GM21390 (cell line): Measurements from ENCODE around the gene SLC25A42.
"Not testable (repeated sequence)": the region's sequence is repeated elsewhere in the genome, so short reads cannot be mapped to it uniquely, and the experiment has no call there.

ENCODE experiments used
- ATAC-seq: cut with Tn5 transposase; IDR thresholded peaks from one replicate; pipeline ENCODE4 v1.9.1; 2021; ENCODE audit not compliant: unreplicated experiment

The SLC25A42 gene, protein sequence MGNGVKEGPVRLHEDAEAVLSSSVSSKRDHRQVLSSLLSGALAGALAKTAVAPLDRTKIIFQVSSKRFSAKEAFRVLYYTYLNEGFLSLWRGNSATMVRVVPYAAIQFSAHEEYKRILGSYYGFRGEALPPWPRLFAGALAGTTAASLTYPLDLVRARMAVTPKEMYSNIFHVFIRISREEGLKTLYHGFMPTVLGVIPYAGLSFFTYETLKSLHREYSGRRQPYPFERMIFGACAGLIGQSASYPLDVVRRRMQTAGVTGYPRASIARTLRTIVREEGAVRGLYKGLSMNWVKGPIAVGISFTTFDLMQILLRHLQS

GRCh38 chr19:19063183-19064097, at the start of gene SLC25A42:
Gene SLC25A42, plus strand, starts transcription at chr19:19063994. Its CDS starts 32,131 bp downstream, at chr19:19096125.
- ATAC-seq: peak; percentile 92

DNA sequence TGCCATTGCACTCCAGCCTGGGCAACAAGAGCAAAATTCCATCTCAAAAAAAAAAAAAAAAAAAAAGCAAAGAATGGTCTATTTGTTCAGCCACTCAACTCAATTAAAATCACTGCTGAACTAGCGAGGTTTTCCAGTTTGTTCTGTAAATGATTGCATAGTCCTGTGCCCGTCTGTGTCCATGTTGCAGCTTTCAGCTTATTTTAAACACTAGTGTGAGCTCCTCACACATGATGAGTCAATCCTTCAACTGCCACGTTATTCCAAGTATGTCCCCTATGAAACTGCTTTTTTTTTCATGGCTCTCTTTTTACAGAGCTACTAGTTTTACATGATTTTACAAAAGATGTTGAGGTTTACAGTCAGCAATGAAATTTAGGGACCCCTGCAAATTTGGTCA, 42.7 kb upstream of the SLC25A42 start:
- no peak for ATAC-seq

DNA sequence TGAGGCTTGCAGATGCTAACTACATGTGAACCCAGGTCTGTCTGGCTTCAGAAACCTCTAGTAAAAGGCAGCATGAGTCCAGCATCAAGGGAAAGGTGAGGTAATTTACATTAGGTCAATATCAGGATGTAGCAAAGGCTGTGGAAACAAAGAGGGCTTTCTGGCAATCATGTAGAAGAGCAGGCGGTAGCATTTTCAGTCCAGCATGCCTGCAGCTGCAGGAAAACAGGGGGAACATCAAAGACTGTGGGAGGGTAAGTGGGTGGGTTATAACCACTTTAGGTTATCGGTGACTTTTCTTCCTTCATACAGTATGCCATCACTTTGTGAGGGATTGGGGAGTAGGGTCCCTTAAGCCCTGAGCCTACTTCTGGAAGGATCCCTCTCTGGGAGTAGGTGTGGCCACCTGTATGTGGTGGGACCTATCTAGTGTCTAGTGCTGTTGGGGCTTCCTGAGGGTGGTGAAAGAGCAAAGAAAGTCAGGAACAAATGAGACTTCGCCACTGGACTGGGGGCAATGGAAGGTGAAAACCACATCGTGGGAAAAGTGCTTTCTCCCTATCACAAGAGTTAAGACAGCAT, 41.3 kb upstream of the SLC25A42 start:
- no peak for ATAC-seq

- not testable (repeated sequence) for ATAC-seq
Observed at GRCh38 chr19:19023376-19023775, 40.4 kb upstream of the SLC25A42 start.

GRCh38 chr19:19025861-19026260, 37.9 kb upstream of the SLC25A42 start:
- no peak for ATAC-seq

GRCh38 chr19:19026299-19026971, 37.4 kb upstream of the SLC25A42 start:
- no peak for ATAC-seq

DNA sequence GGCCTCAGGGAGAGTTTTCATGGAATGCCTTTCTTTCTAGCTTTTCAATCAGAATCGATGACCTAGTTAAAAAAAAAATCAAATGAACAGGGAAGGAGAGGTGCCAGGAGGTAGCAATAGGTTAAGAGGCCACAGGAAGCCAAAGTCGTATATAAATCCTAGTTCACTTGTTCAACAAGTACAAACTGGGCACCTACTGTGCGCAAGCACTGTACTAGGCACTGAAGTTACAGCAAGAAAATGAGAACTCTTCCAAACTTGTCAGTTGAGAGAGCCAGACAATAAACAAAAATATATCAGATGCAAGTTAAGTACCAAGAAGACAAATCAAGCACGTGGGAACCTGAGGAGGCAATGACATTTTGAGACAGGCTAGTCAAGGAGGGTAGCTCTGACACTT, 36.6 kb upstream of the SLC25A42 start:
- no peak for ATAC-seq

DNA sequence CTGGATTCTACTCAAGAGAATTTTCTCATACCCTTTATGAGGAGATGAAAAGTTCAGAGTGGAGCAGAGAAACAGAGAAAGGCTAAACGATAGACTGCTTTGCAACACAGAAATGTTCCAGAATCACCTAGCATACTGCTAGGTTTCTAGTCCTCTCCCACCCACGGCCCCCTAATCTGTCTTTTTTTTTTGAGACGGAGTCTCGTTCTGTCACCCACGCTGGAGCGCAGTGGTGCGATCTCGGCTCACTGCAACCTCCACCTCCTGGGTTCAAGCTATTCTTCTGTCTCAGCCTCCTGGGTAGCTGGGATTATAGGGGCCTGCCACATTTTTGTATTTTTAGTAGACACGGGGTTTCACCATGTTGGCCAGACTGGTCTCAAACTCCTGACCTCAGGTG, 35.3 kb upstream of the SLC25A42 start:
- ATAC-seq: no peak

GRCh38 chr19:19031891-19032290, 31.9 kb upstream of the SLC25A42 start:
- ATAC-seq: no peak

DNA sequence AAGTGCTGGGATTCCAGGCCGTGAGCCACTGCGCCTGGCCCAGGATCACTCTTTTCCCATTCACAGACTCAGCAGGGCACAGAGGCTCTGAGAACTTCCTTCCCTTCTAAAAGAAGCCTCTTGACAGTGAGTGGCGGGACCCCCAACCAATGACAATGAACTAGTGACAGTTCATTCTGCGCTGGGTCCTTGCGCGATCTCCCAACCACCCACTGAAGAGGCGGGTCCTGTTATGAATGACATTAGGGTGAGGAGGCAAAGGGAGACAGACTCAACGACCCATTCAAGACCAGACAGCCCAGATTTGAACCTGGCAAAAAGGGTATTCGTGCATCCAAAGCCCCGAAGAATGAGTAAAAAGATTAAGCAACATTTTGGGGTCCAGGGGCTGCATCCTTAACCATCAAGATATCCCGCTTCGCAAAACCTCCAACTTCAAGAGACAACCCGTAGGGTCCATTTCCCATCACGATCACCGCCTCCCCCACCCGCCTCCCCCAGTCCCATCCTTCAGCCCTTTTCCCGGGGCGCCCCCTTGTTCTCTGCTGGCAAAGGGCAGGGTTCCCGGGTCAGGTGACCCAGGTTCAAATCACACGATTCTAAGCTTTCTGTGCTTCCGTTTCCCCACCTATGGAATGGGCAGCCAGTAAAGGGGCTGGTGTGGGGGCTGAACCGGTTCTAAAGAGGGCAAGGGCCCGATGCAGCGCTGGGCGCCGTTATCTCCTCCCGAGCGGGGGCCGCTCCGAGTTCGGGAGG, 31.2 kb upstream of the SLC25A42 start:
- peak; percentile 48 for ATAC-seq

GRCh38 chr19:19033176-19033425, 30.7 kb upstream of the SLC25A42 start:
- ATAC-seq: peak; percentile 32

DNA sequence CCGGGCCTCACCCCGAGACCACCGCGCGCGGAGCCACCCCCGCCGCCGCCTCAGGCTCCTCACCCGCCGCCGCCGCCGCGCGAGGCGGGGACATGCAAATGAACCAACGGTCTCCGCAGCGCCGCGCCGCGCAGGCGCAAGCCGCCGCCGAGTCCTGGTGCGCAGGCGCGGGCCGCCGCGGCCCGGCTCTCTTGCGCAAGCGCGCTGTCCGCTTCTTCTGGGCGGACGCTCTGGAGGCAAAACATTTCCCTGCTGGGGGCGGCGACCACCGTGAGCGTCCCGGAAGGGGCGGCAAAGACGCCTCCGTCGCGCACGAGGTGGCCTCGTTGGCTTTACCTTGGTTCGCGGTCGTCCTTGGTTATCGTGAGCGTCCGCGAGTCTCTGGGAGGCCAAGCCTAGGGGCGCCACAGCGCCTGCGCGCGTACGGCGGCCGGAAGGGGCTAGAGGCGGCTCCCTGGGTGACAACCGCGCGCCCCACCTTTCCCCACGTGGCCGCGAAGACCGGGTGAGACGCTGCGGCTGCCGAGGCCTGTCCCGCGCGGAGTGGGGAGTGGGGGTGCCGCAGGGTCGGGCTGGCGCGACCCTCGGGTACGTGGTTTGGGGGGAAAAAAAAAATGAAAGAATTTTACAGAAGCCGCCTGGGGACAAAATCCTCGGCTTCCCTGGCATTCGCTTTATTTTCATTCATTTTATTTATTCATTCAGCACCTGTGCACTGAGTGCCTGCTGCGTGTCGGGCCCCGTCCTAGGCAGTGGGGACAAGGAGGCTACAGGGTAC, 30.2 kb upstream of the SLC25A42 start, which contains the start of the genes ARMC6 and SUGP2:
Gene ARMC6, plus strand, starts transcription at position 178 of the 778 bp plus-strand sequence. CDS start 607 bp downstream, outside the sequence.
Gene SUGP2, minus strand, starts transcription at position 92 of the 778 bp plus-strand sequence. CDS start 2,446 bp downstream, outside the sequence.
- peak; percentile 59 for ATAC-seq

DNA sequence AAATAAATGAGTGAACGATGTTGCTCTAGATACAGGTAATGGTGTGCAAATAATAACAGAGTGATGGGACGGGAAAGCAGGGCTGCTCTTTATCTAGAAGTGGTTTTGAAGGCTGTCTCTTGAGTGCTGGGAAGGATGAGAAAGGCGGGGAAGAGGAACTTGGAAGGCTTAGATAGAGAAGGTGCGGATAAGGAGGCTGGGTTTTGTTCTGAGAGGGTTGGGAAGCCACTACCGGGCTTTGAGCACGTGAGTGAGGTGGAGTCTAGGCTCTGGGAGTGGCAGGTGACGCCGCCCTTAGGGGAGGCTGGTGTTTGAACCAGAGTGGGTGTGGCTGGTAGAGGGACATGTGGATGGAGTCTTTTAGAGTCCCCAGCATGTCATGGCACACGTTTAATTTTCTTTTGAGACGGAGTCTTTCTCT, 29.6 kb upstream of the SLC25A42 start:
- peak; percentile 36 for ATAC-seq

DNA sequence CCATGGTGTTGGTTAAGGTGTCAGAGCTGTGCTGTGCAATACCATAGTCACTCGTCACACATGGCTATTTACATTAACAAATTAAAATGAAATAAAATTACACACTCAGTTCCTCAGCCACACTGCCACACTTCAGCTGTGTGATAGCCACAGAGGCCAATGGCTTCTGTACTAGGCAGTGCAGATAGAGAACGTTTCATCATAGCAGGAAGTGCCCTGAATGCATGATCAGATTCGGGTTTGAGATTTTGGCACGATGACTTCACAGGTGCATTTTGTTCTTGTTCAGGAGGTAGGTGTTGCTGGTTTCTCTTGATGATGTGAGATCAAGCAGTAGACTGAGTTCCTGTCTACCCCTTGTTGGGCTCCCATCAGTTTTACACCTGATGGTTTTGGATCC, 23.9 kb upstream of the SLC25A42 start:
- no peak for ATAC-seq

- no peak for ATAC-seq
Observed at GRCh38 chr19:19040417-19040816, 23.4 kb upstream of the SLC25A42 start.

DNA sequence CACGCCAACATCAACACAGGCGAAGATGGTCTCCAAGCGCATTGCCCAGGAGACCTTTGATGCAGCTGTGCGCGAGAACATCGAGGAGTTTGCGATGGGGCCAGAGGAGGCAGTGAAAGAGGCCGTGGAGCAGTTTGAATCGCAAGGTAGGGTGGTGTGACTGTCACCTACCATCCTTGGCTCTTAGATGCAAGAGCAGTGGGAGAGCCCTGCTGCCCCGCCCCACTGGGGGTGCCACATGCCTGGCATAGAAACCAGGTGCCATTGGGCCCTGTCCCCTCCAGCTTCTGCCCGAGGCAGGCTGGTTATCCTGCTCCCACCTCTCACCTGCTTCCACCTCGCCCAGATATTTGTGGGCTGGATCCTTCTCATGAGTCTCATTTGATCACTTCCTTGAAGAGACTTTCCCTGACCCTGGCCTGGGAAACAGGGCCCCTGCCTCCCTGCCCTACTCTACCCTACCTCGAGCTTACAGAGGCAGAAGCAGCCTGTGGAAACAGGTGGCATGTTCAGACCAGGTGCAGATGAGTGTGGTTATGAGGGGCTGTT, 21.0 kb upstream of the SLC25A42 start:
- no peak for ATAC-seq

- ATAC-seq: no peak
Observed at GRCh38 chr19:19043481-19043880, 20.3 kb upstream of the SLC25A42 start.

DNA sequence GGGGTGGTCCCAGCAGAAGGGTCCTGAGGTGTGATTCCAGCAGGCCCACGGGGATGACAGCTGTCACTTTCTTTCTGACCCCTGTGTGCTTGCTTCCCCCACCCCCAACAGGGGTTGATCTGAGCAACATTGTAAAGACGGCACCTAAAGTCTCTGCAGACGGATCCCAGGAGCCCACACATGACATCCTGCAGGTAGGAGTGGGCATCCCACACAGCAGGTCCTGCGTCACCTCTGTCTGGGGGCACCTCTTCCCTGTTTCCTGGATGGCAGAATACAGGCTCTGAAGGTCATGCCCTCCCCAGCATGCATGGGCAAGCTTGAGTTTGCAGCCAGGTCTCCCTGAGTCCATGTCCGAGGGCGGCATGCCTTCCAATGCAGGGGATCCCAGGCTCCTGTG, 19.9 kb upstream of the SLC25A42 start:
- ATAC-seq: no peak

DNA sequence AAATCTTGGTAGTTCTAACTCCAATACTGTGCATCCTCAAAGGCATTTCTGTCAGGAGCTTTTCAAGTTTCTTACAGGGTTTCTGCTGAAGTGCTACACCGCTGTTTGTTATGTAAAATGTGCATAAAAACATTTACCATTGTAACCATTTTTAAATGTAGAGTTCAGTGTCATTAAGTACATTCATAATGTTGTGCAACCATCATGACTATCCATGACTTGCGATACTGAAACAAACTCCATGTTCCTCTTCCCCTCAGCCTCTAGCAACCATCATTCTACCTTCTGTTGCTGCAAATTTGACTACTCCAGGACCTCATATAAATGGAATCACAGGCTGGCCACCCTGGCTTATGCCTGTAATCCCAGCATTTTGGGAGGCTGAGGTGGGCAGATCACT, 14.4 kb upstream of the SLC25A42 start:
- ATAC-seq: no peak
